Measurements from ENCODE around the gene C12orf43.

C12orf43 gene

GRCh38 chr12:120956579-120957300 is 59.5 kb downstream of the C12orf43 start:
- Histone ChIP-seq H3K4me1 (ENCODE audit: control insufficient read depth, insufficient read depth, low read length, poor library complexity, severe bottlenecking) (no peaks in the 10 kb centered on the region), H3K9me3 (ENCODE audit: control insufficient read depth, low read length) (no peaks in the 10 kb centered on the region), H3K36me3 (ENCODE audit: control insufficient read depth, insufficient read depth, low read length) (no peaks in the 10 kb centered on the region), H3K4me3 (ENCODE audit: extremely low read depth, insufficient read depth, low read length, poor library complexity, severe bottlenecking) (no peak overlapping the region), H3K27ac (ENCODE audit: low read depth, low read length, severe bottlenecking) (no peak overlapping the region)
- WGBS, 2 experiments (ENCODE audit: insufficient coverage in 2 of 2), result 90 to 93% methylated on average over 5 of the region's 5 CpGs

DNA sequence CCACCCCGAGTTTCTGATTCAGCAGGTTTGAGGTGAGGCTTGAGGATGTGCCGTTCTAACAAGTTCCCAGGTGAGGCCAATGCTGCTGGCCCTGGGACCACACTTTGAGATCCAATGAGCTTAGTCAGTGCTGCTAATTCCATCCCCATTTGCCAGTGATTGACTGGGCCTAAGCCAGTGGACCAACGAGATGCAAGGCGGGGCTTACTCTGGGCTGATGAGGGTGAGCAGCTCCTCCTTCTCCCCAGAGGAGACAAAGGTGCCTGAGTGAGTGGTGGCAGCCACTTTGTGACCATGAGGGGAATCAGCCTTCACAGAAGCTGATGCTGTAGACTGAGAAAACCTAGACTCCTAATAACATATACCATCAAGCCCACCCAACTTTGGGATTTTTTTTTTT is 61.1 kb downstream of the C12orf43 start:
- no peaks in the 10 kb centered on the region for H3K4me1 ChIP-seq (ENCODE audit: control insufficient read depth, insufficient read depth, low read length, poor library complexity, severe bottlenecking)
- H3K4me3 ChIP-seq (ENCODE audit: extremely low read depth, insufficient read depth, low read length, poor library complexity, severe bottlenecking), result no peak overlapping the region
- 82 to 86% methylated on average over 2 of the region's 4 CpGs for WGBS, 2 experiments (ENCODE audit: insufficient coverage in 2 of 2)
- no peaks in the 10 kb centered on the region for H3K36me3 ChIP-seq (ENCODE audit: control insufficient read depth, insufficient read depth, low read length)
- H3K9me3 ChIP-seq (ENCODE audit: control insufficient read depth, low read length), result no peaks in the 10 kb centered on the region
- no peak overlapping the region for H3K27ac ChIP-seq (ENCODE audit: low read depth, low read length, severe bottlenecking)

GRCh38 chr12:120950807-120951206 is 65.5 kb downstream of the C12orf43 start:
- H3K36me3 ChIP-seq (ENCODE audit: control insufficient read depth, insufficient read depth, low read length), result no peaks in the 10 kb centered on the region
- no peak overlapping the region for H3K27ac ChIP-seq (ENCODE audit: low read depth, low read length, severe bottlenecking)
- no peak overlapping the region for H3K4me3 ChIP-seq (ENCODE audit: extremely low read depth, insufficient read depth, low read length, poor library complexity, severe bottlenecking)
- WGBS, 2 experiments (ENCODE audit: insufficient coverage in 2 of 2), result 94 to 98% methylated on average over 5 of the region's 5 CpGs
- no peaks in the 10 kb centered on the region for H3K4me1 ChIP-seq (ENCODE audit: control insufficient read depth, insufficient read depth, low read length, poor library complexity, severe bottlenecking)
- H3K9me3 ChIP-seq (ENCODE audit: control insufficient read depth, low read length), result no peaks in the 10 kb centered on the region

Measured in mesodermal cell (in vitro differentiated cells).